LNCAP (cell line): ENCODE data around the gene DSG2.

Source experiments
- TF ChIP-seq, protein P1 (sequence below): fragments of 450-650 bp; IDR thresholded peaks from 2 replicates; pipeline ENCODE4 v1.5.1; 2017; ENCODE audit warnings: mild to moderate bottlenecking

DSG2 gene

DNA sequence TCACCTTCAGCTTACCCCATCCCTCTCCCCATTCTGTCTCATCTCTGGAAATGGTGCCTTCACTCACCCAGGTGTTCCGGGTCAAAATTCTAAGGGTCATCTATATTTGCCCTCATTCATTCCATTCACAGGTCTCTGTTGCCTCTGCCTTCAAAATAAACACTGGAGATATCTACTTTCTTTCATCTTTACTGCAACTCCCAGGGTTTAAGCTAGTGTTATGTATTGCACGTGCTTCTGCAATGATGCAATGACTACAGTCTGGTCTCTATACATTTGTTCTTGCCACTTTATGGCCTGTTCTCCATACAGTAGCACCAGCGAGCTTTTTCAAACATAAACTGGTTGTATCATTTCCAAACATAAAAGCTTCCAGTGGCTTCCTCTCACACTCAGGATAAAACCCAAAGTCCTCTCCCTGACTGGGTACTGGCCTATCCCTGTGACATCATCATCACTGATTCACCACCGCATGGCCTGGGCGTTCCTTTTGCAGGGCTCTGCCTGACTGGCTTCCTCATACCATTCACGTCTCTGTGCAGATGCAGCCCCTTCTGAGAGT is 14.3 kb downstream of the DSG2 start:
- TF ChIP-seq, protein P1, sequence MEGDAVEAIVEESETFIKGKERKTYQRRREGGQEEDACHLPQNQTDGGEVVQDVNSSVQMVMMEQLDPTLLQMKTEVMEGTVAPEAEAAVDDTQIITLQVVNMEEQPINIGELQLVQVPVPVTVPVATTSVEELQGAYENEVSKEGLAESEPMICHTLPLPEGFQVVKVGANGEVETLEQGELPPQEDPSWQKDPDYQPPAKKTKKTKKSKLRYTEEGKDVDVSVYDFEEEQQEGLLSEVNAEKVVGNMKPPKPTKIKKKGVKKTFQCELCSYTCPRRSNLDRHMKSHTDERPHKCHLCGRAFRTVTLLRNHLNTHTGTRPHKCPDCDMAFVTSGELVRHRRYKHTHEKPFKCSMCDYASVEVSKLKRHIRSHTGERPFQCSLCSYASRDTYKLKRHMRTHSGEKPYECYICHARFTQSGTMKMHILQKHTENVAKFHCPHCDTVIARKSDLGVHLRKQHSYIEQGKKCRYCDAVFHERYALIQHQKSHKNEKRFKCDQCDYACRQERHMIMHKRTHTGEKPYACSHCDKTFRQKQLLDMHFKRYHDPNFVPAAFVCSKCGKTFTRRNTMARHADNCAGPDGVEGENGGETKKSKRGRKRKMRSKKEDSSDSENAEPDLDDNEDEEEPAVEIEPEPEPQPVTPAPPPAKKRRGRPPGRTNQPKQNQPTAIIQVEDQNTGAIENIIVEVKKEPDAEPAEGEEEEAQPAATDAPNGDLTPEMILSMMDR: no peak

DNA sequence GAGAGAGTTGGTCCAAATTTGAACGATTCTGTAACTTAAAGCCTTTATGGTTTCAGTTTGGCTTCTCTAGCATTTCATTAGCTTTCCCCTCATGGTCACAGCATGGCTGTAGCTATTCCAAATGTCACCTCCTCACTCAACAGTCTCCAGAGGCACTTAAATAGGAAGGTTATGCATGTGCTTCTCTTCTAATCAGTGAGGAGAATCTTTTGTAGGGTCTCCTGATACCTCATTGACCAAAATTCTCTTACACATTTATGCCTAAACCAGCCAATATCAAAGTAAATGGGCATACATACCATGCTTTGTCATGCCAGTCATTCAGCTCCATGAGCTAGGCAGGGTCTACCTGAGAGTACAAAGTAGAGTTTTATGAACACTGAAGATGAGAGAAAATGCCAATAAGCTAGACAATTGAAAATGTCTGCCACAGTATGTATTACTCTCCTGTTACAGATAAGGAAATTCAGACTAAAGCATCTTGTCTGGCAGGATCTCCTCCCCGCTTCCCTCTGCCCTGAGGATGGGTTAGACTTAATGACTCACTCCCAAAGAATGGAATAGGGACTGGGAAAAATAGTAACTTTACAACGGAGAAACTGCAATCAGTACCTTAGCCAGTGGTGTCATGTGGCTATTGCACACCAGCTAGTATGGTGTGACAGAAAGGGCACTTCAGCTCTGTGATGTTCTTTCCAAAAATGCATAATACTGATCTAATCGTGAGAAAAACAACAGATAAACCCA is 15.4 kb downstream of the DSG2 start:
- TF ChIP-seq, protein P1: no peak

DNA sequence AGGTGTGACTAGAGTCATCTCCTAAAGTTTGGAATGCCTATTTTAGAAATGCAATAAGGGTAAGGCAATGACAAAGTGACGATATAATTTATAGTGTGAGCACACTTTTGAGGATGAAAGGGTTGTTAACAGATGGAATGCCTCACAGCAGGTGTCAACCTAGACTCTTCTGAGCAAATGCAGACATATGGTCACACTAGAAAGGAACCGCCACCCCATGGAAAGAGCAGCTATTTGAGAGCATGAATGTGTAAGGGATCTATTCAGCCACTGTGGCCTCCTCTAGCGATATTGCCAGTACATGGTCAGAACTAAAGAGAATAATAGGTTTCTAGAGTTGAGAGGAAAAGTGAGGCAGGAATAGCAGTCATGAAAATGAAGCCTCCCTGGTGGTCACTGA is 18.5 kb downstream of the DSG2 start:
- TF ChIP-seq, protein P1: no peak

DNA sequence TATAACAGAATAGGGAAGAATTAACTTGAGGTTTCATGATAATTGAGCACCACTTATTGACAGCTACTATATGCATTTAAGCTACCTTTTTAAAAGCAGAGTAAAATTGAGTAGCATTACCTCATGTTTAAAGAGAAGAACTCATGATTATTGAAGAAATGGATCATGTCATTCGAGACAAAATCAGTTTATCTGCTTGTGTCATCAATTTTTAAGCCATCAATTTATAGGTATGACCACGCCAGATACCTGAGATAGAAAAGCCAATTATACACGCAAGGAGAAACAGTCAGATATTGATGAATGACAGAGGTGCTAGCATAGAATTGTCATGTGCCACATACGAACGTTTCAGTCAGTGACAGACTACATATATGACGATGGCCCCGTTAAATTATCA is 28.4 kb downstream of the DSG2 start:
- TF ChIP-seq, protein P1: no peak

DNA sequence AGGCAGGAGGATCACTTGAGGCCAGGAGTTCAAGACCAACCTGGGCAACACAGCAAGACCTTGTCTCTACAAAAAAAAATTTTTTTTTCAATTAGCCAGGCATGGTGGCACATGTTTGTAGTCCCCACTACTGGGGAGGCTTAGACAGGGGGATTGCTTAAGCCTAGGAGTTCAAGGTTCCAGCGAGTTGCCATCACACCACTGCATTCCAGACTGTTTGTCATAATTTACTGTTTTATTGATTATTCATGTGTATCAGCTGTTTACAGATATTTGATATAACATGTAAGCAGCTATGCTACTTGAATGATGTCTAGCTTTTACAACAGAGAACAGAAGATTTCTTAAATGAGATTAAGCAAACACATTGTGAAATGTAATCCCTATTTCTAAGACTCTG is 35.3 kb downstream of the DSG2 start:
- TF ChIP-seq, protein P1: no peak

DNA sequence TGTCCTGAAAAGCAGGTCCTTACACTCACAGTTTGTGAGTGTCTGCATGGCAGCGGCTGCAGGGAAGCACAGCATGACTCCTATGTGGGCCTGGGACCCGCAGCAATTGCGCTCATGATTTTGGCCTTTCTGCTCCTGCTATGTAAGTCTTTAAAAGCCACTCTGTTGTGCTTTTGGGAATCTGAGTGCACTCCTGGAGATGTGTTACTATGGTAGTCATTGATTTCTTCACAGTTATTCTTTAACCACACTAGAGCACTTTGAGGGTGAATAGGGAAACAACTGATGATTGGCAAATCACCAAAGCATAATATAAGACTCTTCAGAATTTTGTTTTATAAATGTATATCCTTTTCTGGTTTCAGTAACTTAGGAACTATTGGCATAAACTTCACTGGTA is 40.9 kb downstream of the DSG2 start:
- TF ChIP-seq, protein P1: no peak

DNA sequence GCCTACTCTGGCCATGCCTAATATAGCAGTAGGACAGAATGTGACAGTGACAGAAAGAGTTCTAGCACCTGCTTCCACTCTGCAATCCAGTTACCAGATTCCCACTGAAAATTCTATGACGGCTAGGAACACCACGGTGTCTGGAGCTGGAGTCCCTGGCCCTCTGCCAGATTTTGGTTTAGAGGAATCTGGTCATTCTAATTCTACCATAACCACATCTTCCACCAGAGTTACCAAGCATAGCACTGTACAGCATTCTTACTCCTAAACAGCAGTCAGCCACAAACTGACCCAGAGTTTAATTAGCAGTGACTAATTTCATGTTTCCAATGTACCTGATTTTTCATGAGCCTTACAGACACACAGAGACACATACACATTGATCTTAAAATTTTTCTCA is 48.5 kb downstream of the DSG2 start:
- TF ChIP-seq, protein P1: no peak
